Esophagus squamous epithelium (tissue), 5 donors: ENCODE results near the gene CIRBP. TPM values are rescaled to one million over a fixed set of nuclear protein-coding genes. Genes with fewer than 3 reads are reported as not detected.

Source experiments
- DNase-seq: peaks from one replicate; lab custom pipeline; 2025; lab: John Stamatoyannopoulos, UW
- H3K27ac ChIP-seq, 4 donors: fragments of 200-600 bp; sonication (generic); one replicate each; pipeline ENCODE4 v1.5.1; 2016 to 2019; ENCODE audit warnings: mild to moderate bottlenecking in 1 of 4
- H3K27me3 ChIP-seq, 4 donors: fragments of 200-600 bp; sonication (generic); 1 replicate in 3 of 4; 2 replicates in 1 of 4; pipeline versions ENCODE4 v1.5.1 to v1.6.0; 2017 to 2021; ENCODE audit warnings: antibody characterized with exemption in 1 of 4
- H3K36me3 ChIP-seq, 3 donors: fragments of 200-600 bp; sonication (generic); one replicate each; pipeline ENCODE4 v1.5.1; 2016 to 2019
- H3K4me1 ChIP-seq, 3 donors: fragments of 200-600 bp; sonication (generic); one replicate each; pipeline ENCODE4 v1.5.1; 2017 to 2019
- H3K4me3 ChIP-seq, 4 donors: fragments of 200-600 bp; sonication (generic); 1 replicate in 3 of 4; 2 replicates in 1 of 4; pipeline ENCODE4 v1.5.1; 2016 to 2019; ENCODE audit warnings: mild to moderate bottlenecking in 2 of 4, moderate library complexity in 1 of 4
- H3K9me3 ChIP-seq, 3 donors: fragments of 200-600 bp; sonication (generic); one replicate each; pipeline ENCODE4 v1.5.1; 2016 to 2019
- CTCF ChIP-seq, 6 experiments: fragments of 450-650 bp in 4 of 6; fragments of 200-600 bp in 2 of 6; sonication (generic) in 2 of 6; IDR thresholded peaks; one replicate each; pipeline ENCODE4 v1.5.1; 2016 to 2019; ENCODE audit warnings: antibody characterized with exemption in 6 of 6, mild to moderate bottlenecking in 4 of 6, moderate library complexity in 4 of 6
- POLR2A ChIP-seq, 4 donors: fragments of 450-650 bp; IDR thresholded peaks; one replicate each; pipeline ENCODE4 v1.6.1; 2017; ENCODE audit warnings: antibody characterized with exemption in 4 of 4, mild to moderate bottlenecking in 4 of 4, moderate library complexity in 3 of 4
- whole genome bisulfite sequencing, 2 donors: methylation state at CpG; one replicate each; pipeline ENCODE4 v1.1.5; 2018; 5-methylcytosine and 5-hydroxymethylcytosine counted together
- intact Hi-C: fragments of 100-400 bp; cut with DNase I; formaldehyde crosslinking; loops from one replicate; pipeline ENCODE4 v1.15.0; 2022
- total RNA-seq, 4 donors: library from RNA; depleted of rRNA; stranded (reverse); fragments of >200 nt; gene quantifications; one replicate each; pipeline ENCODE4 v1.1.0, GENCODE V29; 2016
- donor health status: DM: yes; HTN: yes; CAD: no.

CIRBP gene
- total RNA-seq, 4 donors from 2014 or later, result 116 to 415 (median 238) TPM

DNA sequence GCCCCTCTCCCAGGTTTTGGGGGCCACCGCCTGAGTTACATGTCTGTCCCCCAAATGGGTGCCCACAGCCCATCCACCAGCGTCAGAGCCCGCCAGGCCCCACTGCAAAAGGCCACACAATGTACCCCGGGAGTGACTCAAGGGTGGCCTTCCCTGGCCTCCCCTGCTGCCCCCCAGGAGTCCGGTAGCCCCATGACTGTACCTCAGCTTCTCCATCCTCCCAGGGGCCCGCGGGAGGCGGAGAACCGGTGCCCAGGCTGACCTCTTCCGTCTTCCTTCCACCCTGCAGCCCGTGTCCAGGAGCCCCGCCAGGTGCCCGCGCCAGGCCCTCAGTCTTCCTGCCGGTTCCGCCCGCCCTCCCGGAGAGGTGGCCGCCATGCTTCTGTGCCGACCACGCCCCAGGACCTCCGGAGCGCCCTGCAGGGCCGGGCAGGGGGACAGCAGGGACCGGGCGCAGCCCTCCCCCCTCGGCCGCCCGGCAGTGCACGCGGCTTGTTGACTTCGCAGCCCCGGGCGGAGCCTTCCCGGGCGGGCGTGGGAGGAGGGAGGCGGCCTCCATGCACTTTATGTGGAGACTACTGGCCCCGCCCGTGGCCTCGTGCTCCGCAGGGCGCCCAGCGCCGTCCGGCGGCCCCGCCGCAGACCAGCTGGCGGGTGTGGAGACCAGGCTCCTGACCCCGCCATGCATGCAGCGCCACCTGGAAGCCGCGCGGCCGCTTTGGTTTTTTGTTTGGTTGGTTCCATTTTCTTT is 41.7 kb upstream of the CIRBP start:
- TF ChIP-seq POLR2A (IDR thresholded peaks at IDR 0.05) (no peak), CTCF (IDR thresholded peaks at IDR 0.05) (no peak)
- Histone ChIP-seq H3K27ac (no peak overlapping the region), H3K9me3 (no peaks in the 10 kb centered on the region), H3K4me1 (peaks cover 7 to 28% (median 8%) of the 10 kb centered on the region in 3 donors), H3K4me3 (no peak overlapping the region), H3K27me3 (no peaks in the 10 kb centered on the region), H3K36me3 (peaks cover 28 to 64% (median 39%) of the 10 kb centered on the region in 3 donors)
- no peak for DNase-seq
- intact Hi-C loops, result no loop called here
- WGBS, 2 donors, result 84 to 95% methylated on average over 17 of the region's 56 CpGs

DNA sequence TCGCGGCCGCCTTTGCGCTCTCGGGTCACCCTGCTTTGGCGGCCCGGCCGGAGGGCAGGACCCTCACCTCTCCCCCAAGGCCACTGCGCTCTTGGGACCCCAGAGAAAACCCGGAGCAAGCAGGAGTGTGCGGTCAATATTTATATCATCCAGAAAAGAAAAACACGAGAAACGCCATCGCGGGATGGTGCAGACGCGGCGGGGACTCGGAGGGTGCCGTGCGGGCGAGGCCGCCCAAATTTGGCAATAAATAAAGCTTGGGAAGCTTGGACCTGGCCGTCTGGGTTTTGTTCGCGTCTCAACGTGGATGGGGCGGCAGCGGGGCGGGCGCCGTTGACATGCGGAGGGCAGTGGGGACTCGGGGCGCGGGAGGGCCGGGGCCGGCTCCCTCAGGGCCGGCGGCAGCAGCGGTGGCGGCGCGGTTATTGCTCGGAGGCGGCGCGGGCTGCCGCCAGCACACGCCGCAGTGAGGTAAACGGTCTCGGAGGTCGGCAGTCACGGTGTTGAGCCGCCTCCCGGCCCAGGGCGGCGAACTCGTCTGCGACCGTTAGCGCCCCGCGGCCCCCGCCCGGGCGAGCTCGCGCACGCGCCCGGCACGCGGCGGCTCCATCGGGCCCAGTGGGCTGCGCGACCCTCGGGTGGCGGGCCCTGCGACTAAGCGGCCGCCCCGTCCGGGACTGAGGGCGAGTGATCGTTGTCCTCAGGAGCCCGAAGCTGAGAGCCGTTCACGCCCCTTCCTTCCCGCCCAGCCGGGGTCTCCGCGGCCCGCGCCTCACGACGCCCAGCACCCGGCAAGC is 40.8 kb upstream of the CIRBP start:
- H3K4me3 ChIP-seq, result no peak overlapping the region
- peaks cover 24 to 55% (median 30%) of the 10 kb centered on the region in 3 donors for H3K36me3 ChIP-seq
- no peak overlapping the region for H3K27ac ChIP-seq
- no peaks in the 10 kb centered on the region for H3K27me3 ChIP-seq
- whole genome bisulfite sequencing, 2 donors, result 94 to 95% methylated on average over 18 to 29 of the region's 100 CpGs
- intact Hi-C loops, result no loop called here
- DNase-seq, result no peak
- no peaks in the 10 kb centered on the region for H3K9me3 ChIP-seq
- TF ChIP-seq CTCF (IDR thresholded peaks at IDR 0.05) (no peak), POLR2A (IDR thresholded peaks at IDR 0.05) (no peak)
- H3K4me1 ChIP-seq, result peaks cover 16 to 30% (median 16%) of the 10 kb centered on the region in 3 donors

- H3K36me3 ChIP-seq, result peaks cover 17 to 46% (median 22%) of the 10 kb centered on the region in 3 donors
- no peaks in the 10 kb centered on the region for H3K9me3 ChIP-seq
- no peak for TF ChIP-seq CTCF (IDR thresholded peaks at IDR 0.05)
- TF ChIP-seq POLR2A (IDR thresholded peaks at IDR 0.05), result no peak
- no peaks in the 10 kb centered on the region for H3K27me3 ChIP-seq
- DNase-seq, result no peak
- WGBS, 2 donors, result 85% methylated on average over 4 of the region's 158 CpGs; no CpG with 5 or more reads in 1 of the 2 donors
- intact Hi-C loops, result no loop called here
- H3K4me3 ChIP-seq, result no peak overlapping the region
- no peak overlapping the region for H3K27ac ChIP-seq
- peaks cover 17 to 36% (median 18%) of the 10 kb centered on the region in 3 donors for H3K4me1 ChIP-seq
Measured at GRCh38 chr19:1229056-1229923, 39.8 kb upstream of the CIRBP start.

DNA sequence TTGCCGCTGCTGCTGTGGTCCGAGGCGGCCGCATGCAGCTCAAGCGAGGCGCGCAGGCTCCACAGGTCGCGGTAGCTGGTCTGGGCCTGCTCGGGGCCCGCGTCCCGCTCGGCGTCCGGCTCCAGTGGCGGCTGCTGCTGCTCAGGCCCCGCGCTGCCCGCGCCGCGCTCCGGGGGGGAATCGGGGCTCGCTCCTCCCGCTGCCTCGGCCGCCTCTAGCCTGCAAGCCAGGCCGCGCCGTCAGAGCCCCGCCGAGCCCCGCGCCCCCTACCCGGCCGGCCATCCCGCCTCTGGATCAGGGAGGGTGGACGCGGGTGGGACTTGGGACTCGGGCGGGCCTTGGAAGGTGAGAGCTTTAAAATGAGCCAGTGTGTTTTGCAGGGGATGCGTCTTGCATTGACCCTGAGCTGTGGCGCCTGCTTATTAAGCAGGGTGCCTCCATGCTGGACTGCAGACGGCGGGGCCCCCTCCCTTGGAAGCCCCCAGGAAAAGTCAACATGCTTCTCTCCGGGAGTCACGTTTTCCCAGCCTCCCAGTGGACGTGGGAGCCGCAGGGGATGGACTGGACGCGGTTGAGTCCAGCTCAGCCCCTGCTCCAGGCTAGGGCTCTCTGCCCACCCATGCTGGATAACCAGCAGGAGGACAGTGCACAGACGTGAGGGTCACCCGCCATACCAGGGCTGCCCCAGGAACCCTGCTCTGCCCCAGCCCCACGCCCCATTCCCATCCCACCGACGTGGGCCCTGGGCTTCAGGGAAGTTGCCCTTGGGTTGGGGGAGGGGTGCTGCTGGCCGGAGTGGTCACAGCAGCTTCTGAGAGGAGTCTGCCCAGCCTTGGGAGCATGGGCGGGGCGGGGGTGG is 39.0 kb upstream of the CIRBP start:
- H3K4me1 ChIP-seq, result peaks cover 17 to 42% (median 18%) of the 10 kb centered on the region in 3 donors
- TF ChIP-seq CTCF (IDR thresholded peaks at IDR 0.05), result no peak
- TF ChIP-seq POLR2A (IDR thresholded peaks at IDR 0.05), result no peak
- H3K9me3 ChIP-seq, result no peaks in the 10 kb centered on the region
- no peak overlapping the region for H3K27ac ChIP-seq
- DNase-seq, result no peak
- 80% methylated on average over 1 of the region's 61 CpGs; no CpG with 5 or more reads in 1 of the 2 donors for WGBS, 2 donors
- peaks cover 17 to 37% (median 19%) of the 10 kb centered on the region in 3 donors for H3K36me3 ChIP-seq
- no peaks in the 10 kb centered on the region for H3K27me3 ChIP-seq
- intact Hi-C loops, result no loop called here
- no peak overlapping the region for H3K4me3 ChIP-seq
